GM23248 (cell line): ENCODE data around the gene ZMIZ1.

ENCODE experiments used
- EZH2 ChIP-seq: fragments of 200-600 bp; sonication (generic); IDR thresholded peaks from 2 replicates; pipeline ENCODE4 v1.6.1; 2018; ENCODE audit warnings: antibody characterized with exemption, mild to moderate bottlenecking; ENCODE audit not compliant: insufficient read depth, poor library complexity, severe bottlenecking
- EZH2phosphoT487 ChIP-seq: fragments of 200-600 bp; sonication (generic); IDR thresholded peaks from 2 replicates; pipeline ENCODE4 v1.6.1; 2018; ENCODE audit warnings: antibody characterized with exemption, moderate library complexity, mild to moderate bottlenecking, low read depth; ENCODE audit not compliant: insufficient read depth

GRCh38 chr10:79056361-79056735, 12.4 kb upstream of the ZMIZ1 start:
- TF ChIP-seq EZH2phosphoT487 (no peak), EZH2 (no peak)
